NCI-H460 (cell line): Measurements from ENCODE around the gene PI4KA. TPM values are rescaled to one million over a fixed set of nuclear protein-coding genes. Genes with fewer than 3 reads are reported as not detected.
A peak's percentile ranks its signal among the peaks of the same experiment; 100 is the strongest.
"Not testable (repeated sequence)": the region's sequence is repeated elsewhere in the genome, so short reads cannot be mapped to it uniquely, and the experiment has no call there.

ENCODE experiments used
- DNase-seq: peaks from one replicate; pipeline ENCODE4 v3.0.0-alpha.2; 2016; ENCODE audit warnings: low read depth; ENCODE audit errors: extremely low read depth
- total RNA-seq: library from RNA; depleted of rRNA; stranded (reverse); fragments of >200 nt; shearing (Covaris generic); gene quantifications from 2 replicates; pipeline ENCODE4 v1.2.3, GENCODE V29; 2014

The PI4KA gene
- total RNA-seq, 1 experiment from 2014 or later, result 24.6 TPM

DNA sequence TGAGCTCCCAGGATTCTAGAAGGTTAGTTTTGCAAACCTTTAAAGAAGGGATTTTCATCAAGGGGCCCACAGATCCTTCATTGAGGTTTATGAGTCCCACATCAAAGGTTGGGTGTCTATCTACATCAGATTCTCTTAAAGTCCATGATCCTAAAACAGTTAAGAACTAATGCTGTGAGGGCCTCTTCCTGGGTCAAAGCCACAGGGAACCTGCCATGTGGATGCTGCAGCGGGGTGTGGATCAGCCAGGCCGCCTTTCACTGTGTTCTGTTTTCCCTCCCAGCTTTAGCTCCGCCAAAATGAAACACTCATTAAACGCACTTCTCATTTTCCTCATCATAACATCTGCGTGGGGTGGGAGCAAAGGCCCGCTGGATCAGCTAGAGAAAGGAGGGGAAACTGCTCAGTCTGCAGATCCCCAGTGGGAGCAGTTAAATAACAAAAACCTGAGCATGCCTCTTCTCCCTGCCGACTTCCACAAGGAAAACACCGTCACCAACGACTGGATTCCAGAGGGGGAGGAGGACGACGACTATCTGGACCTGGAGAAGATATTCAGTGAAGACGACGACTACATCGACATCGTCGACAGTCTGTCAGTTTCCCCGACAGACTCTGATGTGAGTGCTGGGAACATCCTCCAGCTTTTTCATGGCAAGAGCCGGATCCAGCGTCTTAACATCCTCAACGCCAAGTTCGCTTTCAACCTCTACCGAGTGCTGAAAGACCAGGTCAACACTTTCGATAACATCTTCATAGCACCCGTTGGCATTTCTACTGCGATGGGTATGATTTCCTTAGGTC, 79.4 kb downstream of the PI4KA start:
- no peak for DNase-seq

DNA sequence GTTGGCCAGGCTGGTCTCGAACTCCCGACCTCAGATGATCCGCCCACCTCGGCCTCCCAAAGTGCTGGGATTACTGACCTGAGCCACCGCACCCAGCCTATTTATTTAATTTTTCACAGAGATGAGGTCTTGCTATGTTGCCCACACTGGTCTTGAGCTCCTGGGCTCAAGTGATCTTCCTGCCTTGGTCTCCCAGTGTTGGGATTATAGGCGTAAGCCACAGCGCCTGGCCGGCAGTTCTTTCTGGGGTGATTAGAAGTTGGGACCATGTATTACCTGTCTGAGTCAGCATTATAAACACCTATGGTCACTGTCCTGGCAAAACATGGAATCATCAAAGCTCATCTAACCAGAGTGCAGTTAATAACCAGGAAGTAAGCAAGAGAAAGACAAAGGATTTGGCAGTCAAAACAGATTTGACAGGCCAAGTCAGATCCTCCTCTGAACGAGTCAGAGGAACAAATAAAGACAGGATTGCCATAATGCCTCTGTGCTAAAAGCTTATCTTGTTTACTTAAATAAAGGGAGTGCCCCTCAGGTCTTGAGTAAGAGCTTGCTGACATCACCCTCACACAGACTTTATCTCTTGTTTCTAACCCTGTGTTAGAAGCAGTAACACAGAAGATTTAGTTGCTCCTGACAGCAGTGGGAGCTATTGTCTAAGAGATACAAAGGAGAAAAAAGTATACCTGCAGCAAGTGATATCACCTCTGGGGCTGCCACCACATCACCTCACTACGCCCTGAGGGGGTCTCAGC, 81.0 kb downstream of the PI4KA start:
- peak; percentile 91 for DNase-seq

DNA sequence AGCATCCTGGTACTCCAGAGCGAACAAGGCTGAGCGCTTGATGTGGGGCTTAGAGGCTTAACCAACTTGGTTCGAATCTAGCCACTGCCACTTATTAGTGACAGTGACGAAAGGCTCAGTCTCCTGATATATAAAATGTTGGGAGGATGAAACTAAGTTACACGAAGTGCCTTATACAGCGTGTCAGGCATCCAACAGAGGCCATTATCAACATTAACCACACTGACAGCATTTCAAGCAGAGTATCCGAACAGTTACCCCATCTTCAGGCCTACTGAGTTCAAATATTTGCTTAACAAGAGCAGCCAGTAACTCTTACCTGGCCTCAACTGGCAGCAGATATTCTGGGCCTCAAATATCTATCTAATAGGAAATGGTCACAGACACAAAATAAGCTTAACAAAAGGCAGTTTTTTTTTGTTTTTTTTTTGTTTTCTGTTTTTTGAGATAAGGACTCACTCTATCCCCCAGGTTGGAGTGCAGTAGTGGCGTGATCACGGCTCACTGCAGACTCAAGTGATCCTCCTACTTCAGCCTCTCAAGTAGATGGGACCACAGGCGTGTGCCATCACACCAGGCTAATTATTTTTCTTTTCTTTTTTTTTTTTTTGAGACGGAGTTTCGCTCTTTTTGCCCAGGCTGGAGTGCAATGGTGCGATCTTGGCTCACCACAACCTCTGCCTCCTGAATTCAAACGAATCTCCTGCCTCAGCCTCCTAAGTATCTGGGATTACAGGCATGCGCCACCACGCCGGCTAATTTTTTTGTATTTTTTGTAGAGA, 81.8 kb downstream of the PI4KA start:
- no peak for DNase-seq

DNA sequence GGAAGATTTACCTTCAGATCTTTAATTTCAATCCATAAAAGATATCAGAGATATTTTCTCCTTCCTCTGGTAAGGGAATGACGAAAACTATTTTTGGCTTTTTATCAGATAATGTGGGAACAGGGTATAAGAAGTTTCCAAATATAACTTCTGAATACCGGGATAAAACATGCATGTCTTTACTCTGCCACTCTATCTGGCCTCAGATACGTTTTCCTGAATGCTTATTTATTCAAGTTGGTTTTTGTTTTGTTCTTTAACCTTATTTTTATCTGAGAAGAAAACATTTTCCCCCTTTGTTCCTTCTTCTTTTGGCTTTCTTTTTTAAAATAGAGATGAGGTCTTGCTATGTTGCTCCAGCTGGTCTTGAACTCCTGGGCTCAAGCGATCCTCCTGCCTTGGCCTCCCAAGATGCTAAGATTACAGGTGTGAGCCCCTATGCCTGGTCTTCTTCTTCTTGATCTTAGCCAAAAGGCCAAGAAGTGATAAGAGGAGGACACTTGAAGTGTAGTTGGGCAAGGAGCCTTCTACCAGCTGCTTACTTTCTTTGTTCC, 83.2 kb downstream of the PI4KA start:
- no peak for DNase-seq

DNA sequence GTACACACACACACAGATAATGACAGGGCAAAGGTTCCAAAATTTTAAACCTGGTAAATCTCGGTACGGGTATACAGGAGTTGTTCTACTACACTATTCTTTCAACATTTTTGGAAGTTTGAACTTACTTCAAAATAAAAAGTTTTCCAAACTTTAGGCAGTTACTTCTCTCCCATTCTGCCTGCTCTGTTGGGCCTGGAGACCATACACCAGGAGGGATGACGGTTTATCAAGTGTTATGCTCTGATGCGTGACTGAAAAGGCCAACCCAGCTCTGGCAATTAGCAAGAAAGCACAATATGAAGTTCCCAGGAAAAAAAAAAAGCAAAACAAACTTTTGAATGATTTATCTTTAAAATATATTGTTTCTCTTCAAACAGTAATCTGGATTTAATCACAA, 83.7 kb downstream of the PI4KA start:
- no peak for DNase-seq

DNA sequence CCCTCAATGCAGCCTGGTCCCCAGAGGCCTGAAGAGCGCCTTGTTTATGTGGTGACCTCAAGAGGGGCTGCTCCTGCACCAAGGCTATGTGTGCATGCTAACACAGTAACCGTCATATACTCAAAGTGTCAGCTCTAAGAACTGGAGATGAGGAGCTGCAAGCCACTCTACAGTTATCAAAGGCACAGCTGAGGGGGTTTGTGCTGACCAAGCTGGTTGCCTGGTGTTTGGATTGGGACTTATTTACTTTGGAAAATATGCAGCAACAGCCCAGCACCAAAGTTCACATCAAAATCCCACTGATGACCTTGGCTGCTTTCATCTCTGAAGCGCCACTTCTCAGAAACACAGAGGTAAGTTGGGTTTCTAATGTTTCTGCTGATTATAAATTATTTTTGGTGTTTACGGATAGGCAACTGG, 84.8 kb downstream of the PI4KA start, which contains the start of gene SERPIND1:
TSS of gene SERPIND1 (plus strand) at position 321 of the 420 bp plus-strand sequence. CDS start 5,200 bp downstream, outside the sequence.
- no peak for DNase-seq

DNA sequence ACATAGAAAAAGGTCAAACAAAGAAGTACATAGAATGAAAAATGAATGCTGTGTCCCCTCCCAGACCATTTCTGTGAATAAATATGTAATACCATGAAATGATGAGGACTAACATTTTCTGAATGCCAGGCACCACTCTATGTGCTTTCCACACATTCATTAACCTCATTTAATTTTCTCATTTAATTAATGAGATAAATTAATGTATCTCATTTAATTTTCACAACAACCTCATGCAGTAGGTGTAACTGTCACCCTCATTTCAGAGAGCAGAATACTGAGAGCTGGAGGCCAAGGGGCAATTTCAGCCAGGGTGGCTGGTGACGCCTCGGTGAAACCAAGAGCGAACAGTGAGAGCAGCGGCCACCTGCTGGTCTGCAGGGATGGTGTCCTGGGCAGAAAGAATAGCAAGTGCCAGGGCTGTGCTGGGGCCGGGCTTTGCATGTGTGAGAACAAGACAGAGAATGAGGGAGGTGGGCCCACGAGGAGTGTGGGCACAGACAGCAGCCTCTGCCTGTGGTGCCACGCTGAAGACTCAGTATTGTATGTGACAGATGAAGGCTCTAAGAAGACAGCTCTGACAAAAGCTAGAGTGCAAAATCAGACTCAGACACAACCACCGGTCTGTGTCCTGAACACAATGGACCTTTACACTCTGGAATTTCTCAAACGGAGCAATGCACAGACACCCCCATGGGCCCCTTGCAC, 86.5 kb downstream of the PI4KA start:
- DNase-seq, result no peak

DNA sequence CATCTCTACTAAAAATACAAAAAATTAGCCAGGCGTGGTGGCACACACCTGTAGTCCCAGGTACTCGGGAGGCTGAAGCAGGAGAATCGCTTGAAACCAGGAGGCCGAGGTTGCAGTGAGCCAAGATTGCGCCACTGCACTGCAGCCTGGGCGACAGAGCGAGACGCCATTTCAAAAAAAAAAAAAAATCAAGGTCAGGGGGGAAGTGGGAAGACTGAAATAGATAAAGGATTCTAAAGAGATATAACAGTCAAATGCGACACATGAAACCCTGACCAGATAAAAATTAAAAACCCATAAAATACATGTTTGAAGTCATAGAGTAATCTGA, 89.2 kb downstream of the PI4KA start:
- not testable (repeated sequence) for DNase-seq

DNA sequence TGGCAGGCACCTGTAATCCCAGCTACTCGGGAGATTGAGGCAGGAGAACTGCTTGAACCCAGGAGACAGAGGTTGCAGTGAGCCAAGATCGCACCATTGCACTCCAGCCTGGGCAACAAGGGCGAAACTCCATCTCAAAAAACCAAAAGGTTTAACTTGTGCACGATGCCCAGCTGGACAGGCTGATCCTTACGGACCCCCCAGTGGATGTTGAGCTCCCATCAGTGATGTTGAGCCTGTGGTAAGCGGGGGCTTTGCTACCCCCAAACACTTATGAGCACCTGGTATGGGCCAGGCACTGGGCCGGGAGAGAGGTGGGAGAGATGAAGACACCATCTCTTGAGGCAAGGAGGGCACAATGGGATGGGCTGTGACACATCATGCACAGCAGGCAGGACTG, 92.1 kb downstream of the PI4KA start:
- no peak for DNase-seq

DNA sequence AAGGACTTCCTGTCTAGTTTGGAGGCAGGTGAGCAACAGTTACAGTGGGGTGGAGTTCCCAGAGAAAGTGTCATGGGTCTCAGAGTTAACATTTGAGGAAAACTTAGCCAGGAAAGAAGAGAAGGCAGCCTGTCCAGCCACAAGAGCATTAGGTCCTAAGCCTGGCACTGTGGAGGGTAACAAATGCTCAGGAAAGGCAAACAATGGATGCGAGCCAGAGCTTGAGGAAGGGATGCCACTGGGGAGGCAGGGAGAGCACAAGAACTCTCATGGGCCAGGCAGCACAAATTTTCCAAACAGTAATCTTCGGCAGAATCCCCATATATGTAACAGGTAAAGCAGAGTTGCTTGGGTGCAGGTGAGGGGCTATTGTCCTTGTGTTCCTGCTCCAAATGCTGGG, 92.7 kb downstream of the PI4KA start:
- DNase-seq, result no peak

DNA sequence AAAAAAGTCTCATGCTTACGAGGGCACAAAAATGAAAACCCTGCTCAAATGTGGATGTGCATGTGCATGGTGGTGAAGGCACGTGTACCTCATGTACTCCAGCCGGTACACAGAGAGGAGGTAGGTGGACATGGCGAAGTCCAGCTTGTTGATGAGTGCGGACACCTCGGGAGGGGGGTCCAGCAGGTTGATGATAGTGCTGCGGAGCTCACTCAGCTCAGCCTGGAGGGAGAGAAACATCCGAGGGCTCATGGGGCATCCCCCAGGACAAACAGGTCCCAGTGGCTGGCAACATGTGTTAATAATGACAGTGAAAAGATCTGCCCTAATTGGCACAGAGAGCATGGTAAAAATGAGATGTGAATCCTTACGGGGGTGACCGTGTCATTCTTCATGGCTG, 93.9 kb downstream of the PI4KA start:
- DNase-seq, result no peak

DNA sequence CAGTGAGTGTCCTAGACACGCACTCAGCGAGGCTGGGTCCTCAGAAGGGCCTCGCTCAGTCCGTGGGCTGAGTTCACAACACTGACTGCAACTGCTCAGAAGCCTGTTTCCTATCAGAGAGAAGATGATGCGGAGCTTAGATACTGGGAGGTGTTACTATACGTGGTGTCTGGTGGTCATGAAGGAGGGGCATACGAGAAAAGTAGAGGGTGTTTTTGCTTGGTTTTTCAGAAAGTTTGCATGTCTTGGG, 94.2 kb downstream of the PI4KA start:
- no peak for DNase-seq

DNA sequence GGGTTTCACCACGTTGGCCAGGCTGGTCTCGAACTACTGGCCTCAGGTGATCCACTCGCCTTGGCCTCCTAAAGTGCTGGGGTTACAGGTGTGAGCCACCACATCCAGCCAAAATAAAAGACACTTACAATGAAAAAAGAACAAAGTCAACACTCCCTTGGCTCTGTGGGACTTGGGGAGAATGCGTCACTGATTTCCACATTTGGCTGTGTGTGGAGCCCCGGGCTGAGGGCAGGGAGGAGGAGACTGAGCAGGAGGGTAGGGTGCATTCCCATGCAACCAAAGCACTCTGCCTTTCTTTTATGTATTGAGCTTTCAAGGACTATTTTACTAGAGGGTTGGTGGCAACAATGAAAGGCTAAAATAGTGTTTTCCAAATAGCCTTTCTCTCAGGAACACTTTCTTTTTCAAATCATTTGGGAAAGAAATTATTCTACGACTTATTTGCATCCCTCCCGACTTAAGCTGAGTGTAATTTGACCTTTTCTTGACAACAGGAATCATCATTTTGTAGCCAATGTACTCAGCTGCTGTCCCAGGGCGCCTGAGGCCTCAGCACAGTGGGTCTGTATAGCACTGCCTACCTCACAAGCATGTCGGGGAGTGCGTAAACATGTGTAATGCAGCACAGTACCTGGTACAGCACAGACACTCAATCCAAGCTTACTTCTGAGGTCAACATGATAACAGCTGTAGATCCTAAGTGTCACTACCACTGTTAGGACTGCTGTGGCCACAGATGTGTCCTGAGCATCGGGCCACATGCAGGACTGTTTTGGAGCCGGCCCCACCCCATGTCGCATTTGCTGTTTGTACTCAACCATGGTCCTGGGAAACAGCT, 94.8 kb downstream of the PI4KA start:
- DNase-seq, result no peak

DNA sequence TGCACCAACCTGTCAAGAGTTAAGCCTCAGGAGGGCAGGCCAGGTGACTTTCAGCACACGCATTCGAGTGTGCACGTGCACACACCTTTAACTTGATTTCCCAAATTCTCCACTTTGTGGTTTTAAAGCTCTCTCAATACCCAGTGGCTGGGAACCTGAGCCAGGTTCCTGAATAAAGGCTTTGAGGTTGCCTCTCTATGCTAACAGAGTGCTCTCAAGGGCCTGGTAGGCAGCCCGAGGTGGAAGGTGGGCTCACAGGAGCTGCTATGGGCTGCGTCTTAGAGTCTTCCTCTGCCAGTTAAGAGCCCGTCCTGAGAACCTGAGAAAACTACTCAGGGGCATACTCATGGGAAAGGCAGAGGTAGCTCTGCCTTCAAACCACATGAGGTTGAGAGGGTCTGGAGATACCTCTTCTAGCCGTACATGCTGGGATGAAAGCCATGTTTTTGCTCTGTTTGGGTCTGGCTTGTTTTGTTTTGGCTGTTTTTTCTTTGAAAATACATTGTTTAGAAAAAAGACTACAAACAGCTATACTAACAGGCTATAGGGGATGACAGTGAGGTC, 96.3 kb downstream of the PI4KA start:
- DNase-seq, result no peak

DNA sequence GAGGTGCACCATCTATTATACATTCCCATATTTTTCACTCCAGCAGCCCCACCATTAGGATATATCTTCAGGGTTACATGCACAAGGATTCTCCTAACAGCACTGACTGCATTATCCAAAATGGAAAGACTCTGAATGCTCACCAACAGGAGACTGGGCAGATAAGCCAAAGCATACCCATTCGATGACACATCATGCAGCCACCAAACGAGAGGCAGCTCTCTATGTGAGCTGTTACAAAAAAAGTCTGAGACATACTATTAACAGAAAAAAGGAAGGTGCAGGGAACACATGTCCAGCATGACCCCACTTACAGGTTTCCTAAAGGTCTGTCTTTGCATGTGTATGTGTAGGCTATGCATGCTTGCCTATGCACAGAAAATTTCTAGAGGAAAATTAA, 97.1 kb downstream of the PI4KA start:
- DNase-seq, result no peak

DNA sequence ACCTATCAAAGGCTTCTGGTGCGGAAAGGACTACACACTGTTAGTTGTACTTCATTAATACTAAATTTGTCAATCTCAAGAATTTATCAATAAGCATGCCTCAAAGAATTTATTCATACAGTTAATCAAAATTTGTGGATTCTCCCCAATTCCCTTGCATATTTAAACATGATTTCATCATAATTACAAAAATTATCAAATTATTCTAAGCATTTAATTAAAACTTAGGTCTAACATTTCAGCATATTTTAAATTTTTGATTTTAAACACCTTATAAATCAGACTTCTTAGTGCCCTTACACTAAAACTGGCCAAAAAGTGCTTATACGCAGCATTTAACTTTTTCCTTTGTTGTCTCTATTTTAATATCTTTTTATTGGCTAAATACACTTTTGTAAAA, 98.5 kb downstream of the PI4KA start:
- no peak for DNase-seq

DNA sequence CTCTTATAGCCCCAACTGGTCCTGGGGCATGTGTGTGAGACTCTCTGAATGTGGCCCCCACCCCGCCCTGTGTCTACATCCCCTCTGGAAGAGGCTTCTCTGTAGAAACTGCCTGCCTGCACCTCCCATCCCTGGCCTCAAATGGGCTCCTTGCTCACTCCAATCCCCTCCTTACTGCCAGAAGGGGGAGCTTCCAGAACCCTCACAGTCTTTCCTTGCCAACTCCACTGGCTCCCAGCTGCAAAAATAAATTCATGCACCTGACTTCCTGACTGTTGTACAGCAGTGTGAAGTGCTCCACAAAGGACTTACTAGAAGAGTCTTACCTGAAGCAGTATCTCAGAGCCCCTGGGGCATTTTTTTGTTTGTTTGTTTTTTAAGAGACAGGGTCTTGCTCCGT, 99.9 kb downstream of the PI4KA start:
- no peak for DNase-seq

DNA sequence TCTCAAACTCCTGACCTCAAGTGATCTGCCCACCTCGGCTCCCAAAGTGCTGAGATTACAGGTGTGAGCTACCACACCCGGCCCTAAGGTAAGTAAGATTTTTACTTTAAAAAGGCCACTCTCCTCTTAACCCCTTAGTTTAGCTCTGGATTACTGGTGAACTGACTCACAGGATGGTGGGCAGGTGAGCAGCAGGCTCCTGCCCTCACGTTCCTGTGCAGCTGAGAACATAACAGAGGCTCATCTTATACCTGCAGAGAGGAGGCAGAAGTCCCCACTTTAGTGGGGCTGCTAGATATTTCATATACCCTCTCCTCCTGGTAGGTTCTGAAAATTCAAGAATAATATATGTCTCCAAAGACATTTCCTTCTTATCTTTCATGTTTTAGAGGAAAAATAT, 101.8 kb downstream of the PI4KA start:
- no peak for DNase-seq

DNA sequence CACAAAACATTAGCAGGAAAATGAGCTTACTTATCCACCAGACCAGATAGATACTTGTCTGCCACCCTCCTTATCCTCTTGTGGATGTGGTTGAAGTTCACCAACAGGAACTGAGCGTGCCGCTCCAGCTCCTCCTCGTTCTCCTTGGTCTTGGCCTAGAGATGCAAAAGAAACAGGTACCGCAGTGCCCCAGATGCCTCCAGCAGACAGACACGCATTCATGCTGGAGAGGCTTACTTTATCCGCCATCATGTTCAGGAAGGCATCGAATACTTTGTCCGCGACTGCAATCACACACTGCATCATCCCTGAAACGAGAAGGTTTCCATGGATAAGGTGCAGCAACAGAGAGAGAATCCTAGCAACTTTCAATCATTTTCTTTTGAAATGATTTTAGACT, 105.7 kb downstream of the PI4KA start:
- DNase-seq, result no peak
